ENCODE measurements around the gene TNFSF11. TPM values are rescaled to one million over a fixed set of nuclear protein-coding genes. Genes with fewer than 3 reads are reported as not detected.

TNFSF11 gene
- total and polyA plus RNA-seq, 2 experiments from 2014 or later = 9.9 TPM

- TF ChIP-seq, protein P1, sequence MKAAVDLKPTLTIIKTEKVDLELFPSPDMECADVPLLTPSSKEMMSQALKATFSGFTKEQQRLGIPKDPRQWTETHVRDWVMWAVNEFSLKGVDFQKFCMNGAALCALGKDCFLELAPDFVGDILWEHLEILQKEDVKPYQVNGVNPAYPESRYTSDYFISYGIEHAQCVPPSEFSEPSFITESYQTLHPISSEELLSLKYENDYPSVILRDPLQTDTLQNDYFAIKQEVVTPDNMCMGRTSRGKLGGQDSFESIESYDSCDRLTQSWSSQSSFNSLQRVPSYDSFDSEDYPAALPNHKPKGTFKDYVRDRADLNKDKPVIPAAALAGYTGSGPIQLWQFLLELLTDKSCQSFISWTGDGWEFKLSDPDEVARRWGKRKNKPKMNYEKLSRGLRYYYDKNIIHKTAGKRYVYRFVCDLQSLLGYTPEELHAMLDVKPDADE (IDR thresholded peaks at IDR 0.05) = no peak
- TF ChIP-seq ZNF331 (CRISPR knock-in tag; IDR thresholded peaks at IDR 0.05; ENCODE audit: low read depth) = no peak
- TF ChIP-seq JUNB (IDR thresholded peaks at IDR 0.05; ENCODE audit: unreplicated experiment) = no peak
- TF ChIP-seq ZNF114 (CRISPR knock-in tag; IDR thresholded peaks at IDR 0.05) = no peak
- TF ChIP-seq EZH2 (IDR thresholded peaks at IDR 0.05; ENCODE audit: low read depth, unreplicated experiment) = no peak
- no peak for TF ChIP-seq POLR2AphosphoS5 (IDR thresholded peaks at IDR 0.05; ENCODE audit: low read depth)
Measured at GRCh38 chr13:42533336-42533591, 40.7 kb upstream of the TNFSF11 start (continued).

DNA sequence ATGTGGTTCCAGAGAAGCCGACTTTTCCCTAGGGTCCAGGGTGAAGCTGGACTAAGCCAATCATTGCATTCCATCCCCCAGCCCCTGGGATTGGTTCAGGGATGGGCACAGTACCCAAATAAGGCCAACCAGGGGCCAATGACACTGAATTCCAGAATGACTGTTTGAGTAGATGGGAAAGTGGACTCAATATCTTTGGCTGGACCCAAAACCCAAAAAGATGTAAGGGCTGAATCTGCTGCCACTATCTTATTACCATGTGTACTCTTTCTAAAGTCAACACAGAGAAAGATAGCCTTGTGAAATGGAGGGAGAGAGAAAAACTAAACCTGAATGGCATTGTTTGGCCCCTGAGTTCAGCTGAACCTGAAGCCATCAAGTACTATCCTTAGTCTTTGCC lies 39.2 kb upstream of the TNFSF11 start:
- Histone ChIP-seq H3K4me3 (no peak overlapping the region), H4K20me1 (replicated peaks; ENCODE audit: insufficient read depth) (no peaks in the 10 kb centered on the region), H3K4me1 (ENCODE audit: insufficient read depth) (peaks cover 14% of the 10 kb centered on the region), H3K27me3 (ENCODE audit: insufficient read depth) (no peaks in the 10 kb centered on the region), H3K4me2 (no peak overlapping the region), H3K79me2 (replicated peaks; ENCODE audit: insufficient read depth) (no peaks in the 10 kb centered on the region), H3K27ac (ENCODE audit: low read depth) (no peak overlapping the region), H3K9me2 (ENCODE audit: insufficient read depth) (peaks cover 39% of the 10 kb centered on the region), H2AFZ (no peak overlapping the region; the same call in 1 of the 2 replicates), H3K36me3 (ENCODE audit: insufficient read depth) (no peaks in the 10 kb centered on the region), H3F3A (replicated peaks; ENCODE audit: low read depth) (no peaks in the 10 kb centered on the region)
- H3K4me3 Mint-ChIP-seq = no peak overlapping the region
- no peak overlapping the region for H3K27ac Mint-ChIP-seq
- peaks cover 5% of the 10 kb centered on the region for H3K27me3 Mint-ChIP-seq (ENCODE audit: insufficient read depth, low read depth, poor library complexity)
- H3K4me1 Mint-ChIP-seq = peaks cover 8% of the 10 kb centered on the region
- ATAC-seq (no peak), DNase-seq (ENCODE audit: low spot score) (no peak)
- peaks cover under 1% of the 10 kb centered on the region; the same call in 1 of the 3 replicates for H3K9me3 Mint-ChIP-seq
- no peaks in the 10 kb centered on the region for H3K36me3 Mint-ChIP-seq (ENCODE audit: low read depth)
- TF ChIP-seq REST (IDR thresholded peaks at IDR 0.05; ENCODE audit: unreplicated experiment) = no peak
- no peak for TF ChIP-seq CREB1 (CRISPR knock-in tag; IDR thresholded peaks at IDR 0.05; ENCODE audit: low read depth)
- no peak for TF ChIP-seq POLR2AphosphoS5 (IDR thresholded peaks at IDR 0.05; ENCODE audit: low read depth)
- TF ChIP-seq JUNB (IDR thresholded peaks at IDR 0.05; ENCODE audit: unreplicated experiment) = no peak
- no peak for TF ChIP-seq CTCF (conservative IDR thresholded peaks at IDR 0.05; ENCODE audit: low read depth in 2 of 2)
- TF ChIP-seq, protein P2, sequence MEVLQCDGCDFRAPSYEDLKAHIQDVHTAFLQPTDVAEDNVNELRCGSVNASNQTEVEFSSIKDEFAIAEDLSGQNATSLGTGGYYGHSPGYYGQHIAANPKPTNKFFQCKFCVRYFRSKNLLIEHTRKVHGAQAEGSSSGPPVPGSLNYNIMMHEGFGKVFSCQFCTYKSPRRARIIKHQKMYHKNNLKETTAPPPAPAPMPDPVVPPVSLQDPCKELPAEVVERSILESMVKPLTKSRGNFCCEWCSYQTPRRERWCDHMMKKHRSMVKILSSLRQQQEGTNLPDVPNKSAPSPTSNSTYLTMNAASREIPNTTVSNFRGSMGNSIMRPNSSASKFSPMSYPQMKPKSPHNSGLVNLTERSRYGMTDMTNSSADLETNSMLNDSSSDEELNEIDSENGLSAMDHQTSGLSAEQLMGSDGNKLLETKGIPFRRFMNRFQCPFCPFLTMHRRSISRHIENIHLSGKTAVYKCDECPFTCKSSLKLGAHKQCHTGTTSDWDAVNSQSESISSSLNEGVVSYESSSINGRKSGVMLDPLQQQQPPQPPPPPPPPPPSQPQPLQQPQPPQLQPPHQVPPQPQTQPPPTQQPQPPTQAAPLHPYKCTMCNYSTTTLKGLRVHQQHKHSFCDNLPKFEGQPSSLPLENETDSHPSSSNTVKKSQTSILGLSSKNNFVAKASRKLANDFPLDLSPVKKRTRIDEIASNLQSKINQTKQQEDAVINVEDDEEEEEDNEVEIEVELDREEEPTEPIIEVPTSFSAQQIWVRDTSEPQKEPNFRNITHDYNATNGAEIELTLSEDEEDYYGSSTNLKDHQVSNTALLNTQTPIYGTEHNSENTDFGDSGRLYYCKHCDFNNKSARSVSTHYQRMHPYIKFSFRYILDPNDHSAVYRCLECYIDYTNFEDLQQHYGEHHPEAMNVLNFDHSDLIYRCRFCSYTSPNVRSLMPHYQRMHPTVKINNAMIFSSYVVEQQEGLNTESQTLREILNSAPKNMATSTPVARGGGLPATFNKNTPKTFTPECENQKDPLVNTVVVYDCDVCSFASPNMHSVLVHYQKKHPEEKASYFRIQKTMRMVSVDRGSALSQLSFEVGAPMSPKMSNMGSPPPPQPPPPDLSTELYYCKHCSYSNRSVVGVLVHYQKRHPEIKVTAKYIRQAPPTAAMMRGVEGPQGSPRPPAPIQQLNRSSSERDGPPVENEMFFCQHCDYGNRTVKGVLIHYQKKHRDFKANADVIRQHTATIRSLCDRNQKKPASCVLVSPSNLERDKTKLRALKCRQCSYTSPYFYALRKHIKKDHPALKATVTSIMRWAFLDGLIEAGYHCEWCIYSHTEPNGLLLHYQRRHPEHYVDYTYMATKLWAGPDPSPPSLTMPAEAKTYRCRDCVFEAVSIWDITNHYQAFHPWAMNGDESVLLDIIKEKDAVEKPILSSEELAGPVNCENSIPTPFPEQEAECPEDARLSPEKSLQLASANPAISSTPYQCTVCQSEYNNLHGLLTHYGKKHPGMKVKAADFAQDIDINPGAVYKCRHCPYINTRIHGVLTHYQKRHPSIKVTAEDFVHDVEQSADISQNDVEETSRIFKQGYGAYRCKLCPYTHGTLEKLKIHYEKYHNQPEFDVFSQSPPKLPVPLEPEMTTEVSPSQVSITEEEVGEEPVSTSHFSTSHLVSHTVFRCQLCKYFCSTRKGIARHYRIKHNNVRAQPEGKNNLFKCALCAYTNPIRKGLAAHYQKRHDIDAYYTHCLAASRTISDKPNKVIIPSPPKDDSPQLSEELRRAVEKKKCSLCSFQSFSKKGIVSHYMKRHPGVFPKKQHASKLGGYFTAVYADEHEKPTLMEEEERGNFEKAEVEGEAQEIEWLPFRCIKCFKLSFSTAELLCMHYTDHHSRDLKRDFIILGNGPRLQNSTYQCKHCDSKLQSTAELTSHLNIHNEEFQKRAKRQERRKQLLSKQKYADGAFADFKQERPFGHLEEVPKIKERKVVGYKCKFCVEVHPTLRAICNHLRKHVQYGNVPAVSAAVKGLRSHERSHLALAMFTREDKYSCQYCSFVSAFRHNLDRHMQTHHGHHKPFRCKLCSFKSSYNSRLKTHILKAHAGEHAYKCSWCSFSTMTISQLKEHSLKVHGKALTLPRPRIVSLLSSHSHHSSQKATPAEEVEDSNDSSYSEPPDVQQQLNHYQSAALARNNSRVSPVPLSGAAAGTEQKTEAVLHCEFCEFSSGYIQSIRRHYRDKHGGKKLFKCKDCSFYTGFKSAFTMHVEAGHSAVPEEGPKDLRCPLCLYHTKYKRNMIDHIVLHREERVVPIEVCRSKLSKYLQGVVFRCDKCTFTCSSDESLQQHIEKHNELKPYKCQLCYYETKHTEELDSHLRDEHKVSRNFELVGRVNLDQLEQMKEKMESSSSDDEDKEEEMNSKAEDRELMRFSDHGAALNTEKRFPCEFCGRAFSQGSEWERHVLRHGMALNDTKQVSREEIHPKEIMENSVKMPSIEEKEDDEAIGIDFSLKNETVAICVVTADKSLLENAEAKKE (CRISPR knock-in tag; IDR thresholded peaks at IDR 0.05) = no peak
- TF ChIP-seq NANOG (IDR thresholded peaks at IDR 0.05; ENCODE audit: borderline replicate concordance) = no peak
- no peak for TF ChIP-seq EZH2 (IDR thresholded peaks at IDR 0.05; ENCODE audit: low read depth, unreplicated experiment)
- TF ChIP-seq STAT1 (IDR thresholded peaks at IDR 0.05; ENCODE audit: unreplicated experiment) = no peak
- TF ChIP-seq, protein P1 (IDR thresholded peaks at IDR 0.05) = no peak
- no peak for TF ChIP-seq ZNF114 (CRISPR knock-in tag; IDR thresholded peaks at IDR 0.05)
